CD14-positive monocyte (primary cell): ENCODE measurements around the gene MAD2L1. TPM values are rescaled to one million over a fixed set of nuclear protein-coding genes. Genes with fewer than 3 reads are reported as not detected.

ENCODE experiments used
- DNase-seq, 3 donors: peaks; one replicate each; pipeline ENCODE4 v3.0.0-alpha.2; 2011 to 2022
- H2AFZ ChIP-seq: 2 replicates; pipeline ENCODE4 v1.6.0; 2012; ENCODE audit warnings: mild to moderate bottlenecking, low read depth, low read length, inconsistent platforms; ENCODE audit not compliant: insufficient read depth, poor library complexity, severe bottlenecking
- H3K27ac ChIP-seq, 2 donors: 1 replicate in 1 of 2; 2 replicates in 1 of 2; pipeline ENCODE4 v1.5.1; 2012 to 2013; ENCODE audit warnings: low read length in 2 of 2, control low read depth in 1 of 2, inconsistent platforms in 1 of 2, low read depth in 1 of 2, mild to moderate bottlenecking in 1 of 2
- H3K27me3 ChIP-seq, 2 donors: one replicate each; pipeline versions ENCODE4 v1.6.0 to v1.6.1; 2011 to 2013; ENCODE audit warnings: low read length in 2 of 2; ENCODE audit not compliant: control insufficient read depth in 2 of 2, insufficient read depth in 2 of 2
- H3K36me3 ChIP-seq, 2 donors: replicated peaks in 1 of 2; 1 replicate in 1 of 2; 2 replicates in 1 of 2; pipeline versions ENCODE4 v1.5.1 to v1.6.1; 2012 to 2013; ENCODE audit warnings: low read length in 2 of 2, control low read depth in 1 of 2, inconsistent platforms in 1 of 2, mild to moderate bottlenecking in 1 of 2; ENCODE audit not compliant: insufficient read depth in 2 of 2, control insufficient read depth in 1 of 2
- H3K4me1 ChIP-seq, 2 donors: 1 replicate in 1 of 2; 2 replicates in 1 of 2; pipeline versions ENCODE4 v1.5.1 to v1.6.1; 2012 to 2013; ENCODE audit warnings: low read length in 2 of 2, control low read depth in 1 of 2, inconsistent platforms in 1 of 2, mild to moderate bottlenecking in 1 of 2, moderate library complexity in 1 of 2; ENCODE audit not compliant: insufficient read depth in 2 of 2, control insufficient read depth in 1 of 2
- H3K4me2 ChIP-seq: replicated peaks from 2 replicates; pipeline ENCODE3; 2012; ENCODE audit warnings: low read length, moderate library complexity, mild to moderate bottlenecking; ENCODE audit not compliant: poor library complexity, severe bottlenecking; ENCODE audit errors: extremely low read depth
- H3K4me3 ChIP-seq, 3 experiments: fragments of 200-600 bp in 1 of 3; sonication (generic) in 1 of 3; replicated peaks in 1 of 3; 1 replicate in 2 of 3; 2 replicates in 1 of 3; pipeline ENCODE4 v1.5.1; 2011 to 2013; ENCODE audit warnings: low read length in 3 of 3, mild to moderate bottlenecking in 3 of 3, control low read depth in 2 of 3, low read depth in 2 of 3, inconsistent platforms in 1 of 3, moderate library complexity in 1 of 3
- H3K79me2 ChIP-seq: 2 replicates; pipeline ENCODE4 v1.6.0; 2012; ENCODE audit warnings: mild to moderate bottlenecking, control low read depth, inconsistent platforms, low read length, moderate library complexity; ENCODE audit not compliant: insufficient read depth
- H3K9ac ChIP-seq: 2 replicates; pipeline ENCODE4 v1.6.0; 2017; ENCODE audit warnings: low read length, mild to moderate bottlenecking; ENCODE audit not compliant: insufficient read depth, poor library complexity, severe bottlenecking
- H3K9me3 ChIP-seq, 2 donors: replicated peaks in 1 of 2; 1 replicate in 1 of 2; 2 replicates in 1 of 2; pipeline versions ENCODE4 v1.5.1 to v1.6.1; 2012 to 2013; ENCODE audit warnings: low read length in 2 of 2, control low read depth in 1 of 2; ENCODE audit not compliant: control insufficient read depth in 1 of 2, insufficient read depth in 1 of 2
- H4K20me1 ChIP-seq: 2 replicates; pipeline ENCODE4 v1.6.0; 2012; ENCODE audit warnings: mild to moderate bottlenecking, low read length, control low read depth, moderate library complexity; ENCODE audit not compliant: insufficient read depth
- H3K27ac Mint-ChIP-seq, 7 donors: one replicate each; pipeline ENCODE4 v1.8.0; 2020; ENCODE audit warnings: mild to moderate bottlenecking in 7 of 7, mixed read lengths in 7 of 7, moderate library complexity in 6 of 7, inconsistent platforms in 2 of 7
- H3K27me3 Mint-ChIP-seq, 3 donors: one replicate each; pipeline ENCODE4 v1.8.0; 2021 to 2022; ENCODE audit warnings: low read depth in 3 of 3, mild to moderate bottlenecking in 3 of 3, mixed read lengths in 3 of 3, moderate library complexity in 3 of 3, inconsistent platforms in 1 of 3
- H3K36me3 Mint-ChIP-seq, 2 donors: one replicate each; pipeline ENCODE4 v1.8.0; 2020; ENCODE audit warnings: mixed read lengths in 2 of 2, inconsistent platforms in 1 of 2, mild to moderate bottlenecking in 1 of 2
- H3K4me1 Mint-ChIP-seq: one replicate; pipeline ENCODE4 v1.8.0; 2020; ENCODE audit warnings: mild to moderate bottlenecking, mixed read lengths
- H3K4me3 Mint-ChIP-seq, 2 donors: one replicate each; pipeline ENCODE4 v1.8.0; 2020; ENCODE audit warnings: mild to moderate bottlenecking in 2 of 2, mixed read lengths in 2 of 2, moderate library complexity in 1 of 2
- H3K9me3 Mint-ChIP-seq, 7 donors: one replicate each; pipeline ENCODE4 v1.8.0; 2020 to 2022; ENCODE audit warnings: mixed read lengths in 7 of 7, mild to moderate bottlenecking in 6 of 7, moderate library complexity in 6 of 7, inconsistent platforms in 2 of 7
- CTCF ChIP-seq: fragments of 200-600 bp; IDR thresholded peaks from one replicate; pipeline ENCODE4 v1.8.0; 2022; ENCODE audit warnings: antibody characterized with exemption, mild to moderate bottlenecking
- WGBS: methylation state at CpG from one replicate; pipeline ENCODE4 v1.1.5; 2013; ENCODE audit warnings: missing lambda C conversion rate; ENCODE audit not compliant: insufficient coverage; 5-methylcytosine and 5-hydroxymethylcytosine counted together
- intact Hi-C, 2 donors: fragments of 100-400 bp; cut with micrococcal nuclease; formaldehyde crosslinking; loops; one replicate each; pipeline versions ENCODE4 v1.15.0 to v1.15.1; 2023
- polyA plus RNA-seq, 3 donors: library from polyadenylated mRNA; depleted of rRNA in 1 of 3; unstranded in 2 of 3; stranded (reverse) in 1 of 3; fragments of 300-500 nt in 2 of 3; fragments of >200 nt in 1 of 3; fragmentation: Illumina TruSeq in 2 of 3; gene quantifications; 1 replicate in 2 of 3; 2 replicates in 1 of 3; pipeline ENCODE4 v1.2.3, GENCODE V29; 2012 to 2021

MAD2L1 gene
- polyA plus RNA-seq, 3 donors, result 0.16 to 0.82 (median 0.67) TPM

GRCh38 chr4:120043828-120044227, 22.8 kb downstream of the MAD2L1 start:
- no peak overlapping the region for H3K27ac ChIP-seq
- H4K20me1 ChIP-seq, result no peaks in the 10 kb centered on the region
- Mint-ChIP-seq H3K27me3 (peaks cover 4 to 6% (median 4%) of the 10 kb centered on the region in 3 donors), H3K36me3 (no peaks in the 10 kb centered on the region), H3K4me1 (no peaks in the 10 kb centered on the region), H3K27ac (no peak overlapping the region), H3K9me3 (peaks cover 1 to 8% (median 5%) of the 10 kb centered on the region in 7 donors), H3K4me3 (no peak overlapping the region)
- DNase-seq, result no peak
- H3K27me3 ChIP-seq, result no peaks in the 10 kb centered on the region
- H2AFZ ChIP-seq, result no peak overlapping the region
- H3K4me2 ChIP-seq, result no peak overlapping the region
- no peaks in the 10 kb centered on the region for H3K79me2 ChIP-seq
- no peak for TF ChIP-seq CTCF
- no peak overlapping the region for H3K9ac ChIP-seq
- no peaks in the 10 kb centered on the region for H3K9me3 ChIP-seq
- WGBS, result 89% methylated on average over 2 of the region's 4 CpGs
- no peak overlapping the region for H3K4me3 ChIP-seq
- intact Hi-C loops, result no loop called here
- no peaks in the 10 kb centered on the region for H3K36me3 ChIP-seq
- H3K4me1 ChIP-seq, result no peaks in the 10 kb centered on the region

GRCh38 chr4:120037411-120037810, 29.2 kb downstream of the MAD2L1 start:
- Mint-ChIP-seq H3K36me3 (no peaks in the 10 kb centered on the region), H3K27me3 (peaks cover 4 to 9% (median 5%) of the 10 kb centered on the region in 3 donors), H3K4me1 (no peaks in the 10 kb centered on the region), H3K4me3 (no peak overlapping the region), H3K9me3 (no peaks in the 10 kb centered on the region), H3K27ac (no peak overlapping the region)
- WGBS, result no CpG with 5 or more reads among the region's 2 CpGs
- intact Hi-C loops, result no loop called here
- H3K4me1 ChIP-seq, result no peaks in the 10 kb centered on the region
- H4K20me1 ChIP-seq, result no peaks in the 10 kb centered on the region
- H3K36me3 ChIP-seq, result no peaks in the 10 kb centered on the region
- TF ChIP-seq CTCF, result no peak
- no peak overlapping the region for H2AFZ ChIP-seq
- DNase-seq, result no peak
- H3K4me3 ChIP-seq, result no peak overlapping the region
- H3K4me2 ChIP-seq, result no peak overlapping the region
- H3K27me3 ChIP-seq, result no peaks in the 10 kb centered on the region
- H3K79me2 ChIP-seq, result no peaks in the 10 kb centered on the region
- H3K27ac ChIP-seq, result no peak overlapping the region
- no peak overlapping the region for H3K9ac ChIP-seq
- no peaks in the 10 kb centered on the region for H3K9me3 ChIP-seq
